Measurements from ENCODE around the gene BTLA.

The BTLA gene

DNA sequence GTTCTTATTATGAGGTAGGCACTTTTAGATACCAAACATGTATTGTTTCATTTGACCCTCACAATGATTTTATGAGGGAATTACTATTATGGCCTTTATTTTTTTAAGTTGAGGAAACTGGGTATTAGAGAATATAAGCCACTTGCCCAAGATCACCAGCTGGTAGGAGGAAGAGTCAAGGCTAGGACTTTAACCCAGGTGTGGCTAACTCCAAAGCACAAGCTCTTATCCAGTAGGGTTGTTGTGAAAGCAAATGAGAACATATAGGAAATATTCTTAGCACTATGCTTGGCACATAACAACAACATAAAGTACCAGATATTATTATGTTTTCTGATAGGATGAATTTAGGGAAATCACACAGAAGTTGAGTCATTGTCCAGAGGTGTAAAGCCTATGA is 7.9 kb downstream of the BTLA start:
- Histone ChIP-seq H3K9me3 (ENCODE audit: control insufficient read depth, insufficient read depth, low read length) (no peaks in the 10 kb centered on the region), H3K27me3 (ENCODE audit: control insufficient read depth, insufficient read depth, low read length) (no peaks in the 10 kb centered on the region), H3K27ac (ENCODE audit: low read length) (no peak overlapping the region), H3K4me1 (ENCODE audit: control insufficient read depth, insufficient read depth, low read length) (no peaks in the 10 kb centered on the region), H3K36me3 (ENCODE audit: control insufficient read depth, insufficient read depth, low read length) (no peaks in the 10 kb centered on the region), H3K4me3 (ENCODE audit: low read length) (no peak overlapping the region)
- DNase-seq (ENCODE audit: low read depth, low spot score), result no peak

DNA sequence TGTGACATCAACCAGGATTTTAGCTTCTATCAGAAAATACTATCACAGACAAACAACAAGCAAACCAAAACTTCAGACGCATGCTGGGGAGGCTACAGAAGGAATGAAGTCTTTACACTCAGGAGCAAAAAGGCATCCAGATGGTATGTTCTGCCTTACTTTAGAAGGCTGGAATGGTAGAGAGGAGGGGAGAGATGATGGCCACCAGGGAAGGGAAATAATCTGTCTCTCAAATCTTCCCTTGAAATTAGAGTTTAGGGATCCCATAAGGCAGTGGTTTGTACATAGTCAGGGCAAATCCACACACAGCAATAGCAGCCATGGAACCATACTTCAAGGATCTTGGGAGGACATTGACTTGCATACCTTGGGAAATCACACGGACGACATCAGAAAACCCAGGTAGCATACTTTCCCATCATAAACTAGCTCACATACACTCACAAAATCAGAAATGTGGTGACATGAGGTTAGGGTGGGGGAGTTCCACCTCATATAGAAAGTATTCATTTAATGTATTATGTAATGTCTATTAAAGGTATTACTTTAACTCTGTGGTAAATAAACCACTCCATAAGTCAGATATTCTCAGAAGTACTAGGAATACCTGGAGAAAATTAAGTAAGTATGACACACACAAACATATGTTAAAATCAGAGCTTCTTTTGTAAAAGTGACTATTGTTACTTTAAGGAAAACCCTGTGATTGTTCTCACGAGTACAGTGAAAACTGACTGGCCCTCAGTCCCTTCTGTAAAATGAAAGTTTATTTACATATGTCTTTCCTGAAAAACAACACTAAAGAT is 9.4 kb downstream of the BTLA start:
- Histone ChIP-seq H3K4me1 (ENCODE audit: control insufficient read depth, insufficient read depth, low read length) (no peaks in the 10 kb centered on the region), H3K27me3 (ENCODE audit: control insufficient read depth, insufficient read depth, low read length) (no peaks in the 10 kb centered on the region), H3K36me3 (ENCODE audit: control insufficient read depth, insufficient read depth, low read length) (no peaks in the 10 kb centered on the region), H3K9me3 (ENCODE audit: control insufficient read depth, insufficient read depth, low read length) (no peaks in the 10 kb centered on the region), H3K27ac (ENCODE audit: low read length) (no peak overlapping the region), H3K4me3 (ENCODE audit: low read length) (no peak overlapping the region)
- no CpG with 5 or more reads among the region's 4 CpGs for WGBS (ENCODE audit: insufficient coverage, insufficient read length)
- DNase-seq (ENCODE audit: low read depth, low spot score), result no peak

DNA sequence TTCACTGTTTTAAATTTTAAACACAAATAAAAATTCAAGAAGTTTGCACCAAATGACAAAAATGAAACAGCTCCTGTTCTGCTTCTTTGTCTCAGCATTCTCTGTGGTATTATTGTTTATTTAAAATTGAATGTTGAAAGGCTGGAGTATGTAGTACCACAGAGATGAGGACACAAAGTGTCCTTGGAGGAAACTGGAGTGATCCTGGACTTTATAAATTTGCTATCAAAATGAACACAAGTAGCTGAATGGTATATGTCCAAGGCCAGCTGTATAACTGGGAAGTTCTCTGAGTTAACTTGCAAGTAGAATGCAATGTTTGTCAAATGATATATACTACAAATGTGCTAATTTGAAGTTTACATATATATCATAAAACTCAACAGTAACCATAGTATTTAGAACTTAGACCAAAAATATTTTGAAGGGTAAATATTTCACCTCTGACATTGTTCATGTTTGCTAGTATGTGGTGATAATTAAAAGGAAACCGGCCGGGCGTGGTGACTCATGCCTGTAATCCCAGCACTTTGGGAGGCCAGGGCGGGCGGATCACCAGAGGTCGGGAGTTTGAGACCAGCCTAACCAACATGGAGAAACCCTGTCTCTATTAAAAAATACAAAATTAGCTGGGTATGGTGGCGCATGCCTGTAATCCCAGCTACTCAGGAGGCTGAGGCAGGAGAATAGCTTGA is 12.3 kb downstream of the BTLA start:
- DNase-seq (ENCODE audit: low read depth, low spot score), result no peak
- Histone ChIP-seq H3K27me3 (ENCODE audit: control insufficient read depth, insufficient read depth, low read length) (no peaks in the 10 kb centered on the region), H3K4me3 (ENCODE audit: low read length) (no peak overlapping the region), H3K4me1 (ENCODE audit: control insufficient read depth, insufficient read depth, low read length) (no peaks in the 10 kb centered on the region), H3K27ac (ENCODE audit: low read length) (no peak overlapping the region), H3K36me3 (ENCODE audit: control insufficient read depth, insufficient read depth, low read length) (no peaks in the 10 kb centered on the region), H3K9me3 (ENCODE audit: control insufficient read depth, insufficient read depth, low read length) (no peaks in the 10 kb centered on the region)
- no CpG with 5 or more reads among the region's 7 CpGs for WGBS (ENCODE audit: insufficient coverage, insufficient read length)

DNA sequence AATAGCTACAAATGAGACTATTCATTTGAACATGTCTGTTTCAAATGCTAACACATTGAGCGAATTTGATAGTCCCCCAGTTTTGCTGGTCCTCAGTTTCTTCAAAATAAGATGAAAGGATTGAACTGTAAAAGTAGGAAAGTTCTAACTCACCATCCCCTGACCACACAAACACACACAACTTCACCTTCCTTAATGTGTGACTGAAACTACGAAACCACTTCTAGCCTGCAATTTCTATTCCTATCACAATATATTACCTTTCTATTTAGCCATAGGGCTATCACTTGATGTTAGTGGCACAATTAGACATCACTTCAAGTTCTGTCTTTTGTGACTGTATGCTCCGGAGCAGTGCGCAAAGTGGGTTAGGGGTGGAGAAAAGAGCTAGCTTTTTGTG is 14.9 kb downstream of the BTLA start:
- WGBS (ENCODE audit: insufficient coverage, insufficient read length), result no CpG with 5 or more reads among the region's 4 CpGs

DNA sequence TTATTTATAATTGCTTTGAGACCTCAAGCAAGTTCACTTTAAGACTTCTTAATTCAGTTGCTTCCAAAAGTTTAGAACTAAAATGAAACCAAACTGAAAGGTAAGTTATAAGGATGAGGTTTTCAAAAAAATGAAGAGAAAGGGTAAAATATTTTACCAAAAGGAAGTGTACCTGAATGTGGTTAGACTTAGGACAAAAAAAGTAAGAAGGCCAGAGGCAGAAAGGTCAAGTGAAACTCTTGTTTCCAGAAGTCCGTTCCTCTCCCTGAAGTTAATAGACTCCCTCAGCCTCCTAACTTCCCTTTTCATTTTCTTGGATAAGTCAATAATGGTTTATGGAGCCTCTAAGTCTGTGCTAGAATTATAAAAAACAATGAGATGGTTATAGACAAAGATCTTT is 16.6 kb downstream of the BTLA start:
- no peak overlapping the region for H3K4me3 ChIP-seq (ENCODE audit: low read length)
- no peak for DNase-seq (ENCODE audit: low read depth, low spot score)
- H3K36me3 ChIP-seq (ENCODE audit: control insufficient read depth, insufficient read depth, low read length), result no peaks in the 10 kb centered on the region
- no peak overlapping the region for H3K27ac ChIP-seq (ENCODE audit: low read length)
- H3K9me3 ChIP-seq (ENCODE audit: control insufficient read depth, insufficient read depth, low read length), result no peaks in the 10 kb centered on the region
- no peaks in the 10 kb centered on the region for H3K27me3 ChIP-seq (ENCODE audit: control insufficient read depth, insufficient read depth, low read length)
- peaks cover 2% of the 10 kb centered on the region; the same call in 1 of the 2 replicates for H3K4me1 ChIP-seq (ENCODE audit: control insufficient read depth, insufficient read depth, low read length)
- WGBS (ENCODE audit: insufficient coverage, insufficient read length), result no CpG with 5 or more reads among the region's 1 CpG

More for the DNA sequence above, 14.9 kb downstream of the BTLA start:
- no peaks in the 10 kb centered on the region for H3K36me3 ChIP-seq (ENCODE audit: control insufficient read depth, insufficient read depth, low read length)
- H3K9me3 ChIP-seq (ENCODE audit: control insufficient read depth, insufficient read depth, low read length), result no peaks in the 10 kb centered on the region
- no peak for DNase-seq (ENCODE audit: low read depth, low spot score)
- H3K4me3 ChIP-seq (ENCODE audit: low read length), result no peak overlapping the region
- no peak overlapping the region for H3K27ac ChIP-seq (ENCODE audit: low read length)
- peaks cover 2% of the 10 kb centered on the region; the same call in 1 of the 2 replicates for H3K4me1 ChIP-seq (ENCODE audit: control insufficient read depth, insufficient read depth, low read length)
- no peaks in the 10 kb centered on the region for H3K27me3 ChIP-seq (ENCODE audit: control insufficient read depth, insufficient read depth, low read length)

DNA sequence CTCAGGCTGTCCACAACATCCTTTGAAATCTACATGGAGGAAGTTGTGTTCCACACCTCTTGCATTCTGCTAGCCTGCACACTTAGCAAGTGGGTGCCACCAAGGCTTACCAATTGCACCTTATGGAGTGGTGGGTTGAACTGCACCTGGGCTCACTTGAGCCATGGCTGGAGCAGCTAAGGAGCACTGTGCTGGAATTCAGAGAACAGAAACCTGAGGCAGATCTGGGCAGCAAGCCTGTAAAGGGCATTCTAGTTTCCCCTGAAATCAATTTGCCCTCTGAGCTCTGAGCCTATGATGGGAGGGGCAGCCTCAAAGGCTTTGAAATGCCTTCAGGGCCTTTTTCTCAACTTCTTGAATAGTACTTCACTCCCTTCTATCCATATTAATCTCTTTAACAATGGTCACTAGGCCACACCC is 18.0 kb downstream of the BTLA start:
- Histone ChIP-seq H3K4me3 (ENCODE audit: low read length) (no peak overlapping the region), H3K4me1 (ENCODE audit: control insufficient read depth, insufficient read depth, low read length) (peaks cover 2% of the 10 kb centered on the region; the same call in 1 of the 2 replicates), H3K27me3 (ENCODE audit: control insufficient read depth, insufficient read depth, low read length) (no peaks in the 10 kb centered on the region), H3K27ac (ENCODE audit: low read length) (no peak overlapping the region), H3K9me3 (ENCODE audit: control insufficient read depth, insufficient read depth, low read length) (no peaks in the 10 kb centered on the region), H3K36me3 (ENCODE audit: control insufficient read depth, insufficient read depth, low read length) (no peaks in the 10 kb centered on the region)
- no peak for DNase-seq (ENCODE audit: low read depth, low spot score)

DNA sequence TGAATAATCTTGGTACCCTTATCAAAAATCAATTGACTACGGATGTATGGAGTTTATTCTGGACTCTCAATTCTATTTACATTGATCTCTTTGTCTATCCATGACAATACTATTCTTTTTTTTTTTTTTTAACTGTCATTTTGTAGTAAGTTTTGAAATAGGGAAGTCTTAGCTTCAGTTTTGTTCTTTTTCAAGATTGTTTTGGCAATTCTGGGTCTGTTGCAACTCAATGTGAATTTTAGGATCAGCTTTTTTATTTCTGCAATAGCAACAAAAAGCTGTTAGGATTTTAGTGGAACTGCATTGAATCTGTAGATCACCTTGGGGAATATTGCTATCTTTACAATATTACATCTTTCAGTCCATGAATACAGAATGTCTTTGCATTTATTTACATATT is 21.4 kb downstream of the BTLA start:
- Histone ChIP-seq H3K9me3 (ENCODE audit: control insufficient read depth, insufficient read depth, low read length) (no peaks in the 10 kb centered on the region), H3K27ac (ENCODE audit: low read length) (no peak overlapping the region), H3K36me3 (ENCODE audit: control insufficient read depth, insufficient read depth, low read length) (no peaks in the 10 kb centered on the region), H3K27me3 (ENCODE audit: control insufficient read depth, insufficient read depth, low read length) (no peaks in the 10 kb centered on the region), H3K4me1 (ENCODE audit: control insufficient read depth, insufficient read depth, low read length) (peaks cover 2% of the 10 kb centered on the region; the same call in 1 of the 2 replicates), H3K4me3 (ENCODE audit: low read length) (no peak overlapping the region)
- DNase-seq (ENCODE audit: low read depth, low spot score), result no peak
- no CpG with 5 or more reads among the region's 1 CpG for WGBS (ENCODE audit: insufficient coverage, insufficient read length)

DNA sequence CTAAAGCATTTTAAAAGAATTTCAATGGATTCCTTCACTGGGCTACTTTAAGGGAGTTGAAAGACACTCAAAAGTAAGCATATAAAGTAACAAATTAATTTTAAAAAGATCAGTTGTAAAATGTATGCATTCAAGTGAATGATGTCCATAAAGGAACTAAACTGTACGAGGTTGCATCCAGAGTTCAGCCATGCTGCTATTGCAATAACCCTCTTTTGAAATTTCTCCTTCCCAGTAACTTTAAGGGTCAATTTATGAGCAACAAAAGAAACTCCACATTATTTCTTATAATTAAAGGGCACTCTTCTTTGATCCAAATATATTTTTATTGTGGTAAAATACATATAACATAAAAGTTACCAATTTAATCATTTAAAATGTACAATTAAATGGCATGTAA is 22.9 kb downstream of the BTLA start:
- no peak overlapping the region for H3K27ac ChIP-seq (ENCODE audit: low read length)
- H3K4me3 ChIP-seq (ENCODE audit: low read length), result no peak overlapping the region
- no CpG with 5 or more reads among the region's 1 CpG for WGBS (ENCODE audit: insufficient coverage, insufficient read length)
- no peaks in the 10 kb centered on the region for H3K9me3 ChIP-seq (ENCODE audit: control insufficient read depth, insufficient read depth, low read length)
- DNase-seq (ENCODE audit: low read depth, low spot score), result no peak
- peaks cover 2% of the 10 kb centered on the region; the same call in 1 of the 2 replicates for H3K4me1 ChIP-seq (ENCODE audit: control insufficient read depth, insufficient read depth, low read length)
- no peaks in the 10 kb centered on the region for H3K27me3 ChIP-seq (ENCODE audit: control insufficient read depth, insufficient read depth, low read length)
- no peaks in the 10 kb centered on the region for H3K36me3 ChIP-seq (ENCODE audit: control insufficient read depth, insufficient read depth, low read length)

DNA sequence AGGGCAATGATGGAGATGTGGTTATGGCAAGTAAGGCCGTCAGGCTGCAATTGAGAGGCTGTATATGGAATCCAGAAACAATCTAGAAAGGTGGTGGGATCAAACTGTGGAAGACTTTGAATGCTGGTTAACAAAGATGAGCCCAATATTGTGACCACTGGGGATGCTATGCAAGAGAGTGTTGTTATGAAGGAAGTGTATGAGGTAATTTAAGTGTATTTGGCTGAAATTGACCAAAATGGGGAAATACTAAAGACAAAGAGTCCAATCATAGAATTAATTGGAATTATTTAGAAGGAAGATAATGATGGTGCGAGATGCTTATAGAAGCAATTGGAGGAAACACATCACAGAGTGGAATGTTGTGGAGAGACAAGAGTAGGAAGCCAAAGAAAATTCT is 24.5 kb downstream of the BTLA start:
- Histone ChIP-seq H3K27ac (ENCODE audit: low read length) (no peak overlapping the region), H3K27me3 (ENCODE audit: control insufficient read depth, insufficient read depth, low read length) (no peaks in the 10 kb centered on the region), H3K36me3 (ENCODE audit: control insufficient read depth, insufficient read depth, low read length) (no peaks in the 10 kb centered on the region), H3K4me1 (ENCODE audit: control insufficient read depth, insufficient read depth, low read length) (no peaks in the 10 kb centered on the region), H3K9me3 (ENCODE audit: control insufficient read depth, insufficient read depth, low read length) (no peaks in the 10 kb centered on the region), H3K4me3 (ENCODE audit: low read length) (no peak overlapping the region)
- WGBS (ENCODE audit: insufficient coverage, insufficient read length), result 100% methylated on average over 1 of the region's 2 CpGs
- DNase-seq (ENCODE audit: low read depth, low spot score), result no peak

DNA sequence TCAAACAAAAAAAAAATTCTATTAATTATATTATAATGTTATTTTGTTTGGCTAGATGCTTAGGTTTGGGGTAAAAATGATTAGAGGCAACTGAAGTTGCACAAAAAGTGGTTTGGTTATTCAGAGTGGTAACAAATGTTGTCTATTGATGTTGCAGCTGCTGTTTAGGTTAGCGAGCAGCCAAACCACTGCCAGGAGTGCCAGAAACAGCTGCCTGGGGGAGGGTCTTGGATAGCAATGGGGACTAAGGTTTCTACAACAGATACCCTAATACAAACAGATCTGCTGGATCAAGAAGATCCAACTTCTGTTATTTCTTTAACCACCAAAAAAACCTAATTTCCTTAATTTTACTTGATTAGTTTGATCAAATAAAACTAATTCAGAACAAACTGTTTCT is 26.6 kb downstream of the BTLA start:
- Histone ChIP-seq H3K27me3 (ENCODE audit: control insufficient read depth, insufficient read depth, low read length) (no peaks in the 10 kb centered on the region), H3K27ac (ENCODE audit: low read length) (no peak overlapping the region), H3K36me3 (ENCODE audit: control insufficient read depth, insufficient read depth, low read length) (no peaks in the 10 kb centered on the region), H3K4me1 (ENCODE audit: control insufficient read depth, insufficient read depth, low read length) (no peaks in the 10 kb centered on the region), H3K4me3 (ENCODE audit: low read length) (no peak overlapping the region), H3K9me3 (ENCODE audit: control insufficient read depth, insufficient read depth, low read length) (no peaks in the 10 kb centered on the region)
- WGBS (ENCODE audit: insufficient coverage, insufficient read length), result no CpG with 5 or more reads among the region's 1 CpG
- no peak for DNase-seq (ENCODE audit: low read depth, low spot score)
